Measurements from ENCODE around the gene HBS1L.
"Not testable (repeated sequence)": the region's sequence is repeated elsewhere in the genome, so short reads cannot be mapped to it uniquely, and the experiment has no call there.

Gene HBS1L

GRCh38 chr6:135058299-135058698 lies 3.7 kb upstream of the HBS1L start:
- not testable (repeated sequence) for H3K14ac ChIP-seq (ENCODE audit: low read length); H3K79me1 ChIP-seq (ENCODE audit: low read length); H3K79me2 ChIP-seq (ENCODE audit: control insufficient read depth, insufficient read depth, low read length, poor library complexity); H3K4ac ChIP-seq (ENCODE audit: low read depth, low read length); H2AFZ ChIP-seq (ENCODE audit: insufficient read depth, low read length, poor library complexity); H3K4me3 ChIP-seq (ENCODE audit: low read depth, low read length); H3K23ac ChIP-seq (ENCODE audit: low read length); H3K9me3 ChIP-seq (ENCODE audit: insufficient read depth, low read depth, low read length); DNase-seq; H3K4me1 ChIP-seq (ENCODE audit: control insufficient read depth in 1 of 2, insufficient read depth in 2 of 2, low read length in 2 of 2); H3K27ac ChIP-seq (ENCODE audit: low read depth, low read length); H3K18ac ChIP-seq (ENCODE audit: low read length); H4K8ac ChIP-seq (ENCODE audit: low read depth, low read length); H2BK12ac ChIP-seq (ENCODE audit: low read length); H3K9ac ChIP-seq (ENCODE audit: low read length); H4K12ac ChIP-seq (ENCODE audit: low read depth, low read length); H2AK5ac ChIP-seq (ENCODE audit: low read length); H3K27me3 ChIP-seq (ENCODE audit: insufficient read depth, low read length); H2BK5ac ChIP-seq (ENCODE audit: low read depth, low read length, poor library complexity); H3K36me3 ChIP-seq (ENCODE audit: control insufficient read depth in 1 of 2, insufficient read depth in 2 of 2, low read length in 2 of 2); H4K91ac ChIP-seq (ENCODE audit: low read depth, low read length); H2BK120ac ChIP-seq (ENCODE audit: insufficient read depth, low read length, poor library complexity); H3K4me2 ChIP-seq (ENCODE audit: low read length)
- WGBS (ENCODE audit: extremely low coverage, insufficient coverage, insufficient read length): no CpG with 5 or more reads among the region's 11 CpGs

- Histone ChIP-seq H2AFZ (ENCODE audit: insufficient read depth, low read length, poor library complexity) (no peak overlapping the region), H3K27ac (ENCODE audit: low read depth, low read length) (no peak overlapping the region), H3K9ac (ENCODE audit: low read length) (no peak overlapping the region), H2BK5ac (ENCODE audit: low read depth, low read length, poor library complexity) (no peak overlapping the region), H2BK120ac (ENCODE audit: insufficient read depth, low read length, poor library complexity) (no peak overlapping the region), H3K27me3 (ENCODE audit: insufficient read depth, low read length) (no peaks in the 10 kb centered on the region), H4K12ac (ENCODE audit: low read depth, low read length) (no peak overlapping the region), H3K9me3 (ENCODE audit: insufficient read depth, low read depth, low read length) (no peaks in the 10 kb centered on the region), H2BK12ac (ENCODE audit: low read length) (no peak overlapping the region), H3K18ac (ENCODE audit: low read length) (no peak overlapping the region), H4K91ac (ENCODE audit: low read depth, low read length) (no peak overlapping the region), H3K4me2 (ENCODE audit: low read length) (no peak overlapping the region), H3K4me1 (ENCODE audit: control insufficient read depth in 1 of 2, insufficient read depth in 2 of 2, low read length in 2 of 2) (peaks cover 0 to 4% of the 10 kb centered on the region in 2 experiments), H2AK5ac (ENCODE audit: low read length) (no peak overlapping the region), H3K14ac (ENCODE audit: low read length) (no peak overlapping the region), H4K8ac (ENCODE audit: low read depth, low read length) (no peak overlapping the region), H3K36me3 (ENCODE audit: control insufficient read depth in 1 of 2, insufficient read depth in 2 of 2, low read length in 2 of 2) (no peaks in the 10 kb centered on the region), H3K79me2 (ENCODE audit: control insufficient read depth, insufficient read depth, low read length, poor library complexity) (peaks cover 8% of the 10 kb centered on the region), H3K4ac (ENCODE audit: low read depth, low read length) (no peak overlapping the region), H3K23ac (ENCODE audit: low read length) (no peak overlapping the region), H3K79me1 (ENCODE audit: low read length) (peaks cover 8% of the 10 kb centered on the region), H3K4me3 (ENCODE audit: low read depth, low read length) (no peak overlapping the region)
- no CpG with 5 or more reads among the region's 5 CpGs for WGBS (ENCODE audit: extremely low coverage, insufficient coverage, insufficient read length)
- DNase-seq: no peak
These were observed 2.0 kb upstream of the HBS1L start for GRCh38 chr6:135056632-135057031.

GRCh38 chr6:135054226-135054568 lies 425 bp downstream of the HBS1L start:
- Histone ChIP-seq H3K27me3 (ENCODE audit: insufficient read depth, low read length) (no peaks in the 10 kb centered on the region), H3K23ac (ENCODE audit: low read length) (no peak overlapping the region), H2AFZ (ENCODE audit: insufficient read depth, low read length, poor library complexity) (peak overlapping the region; percentile 73), H3K4ac (ENCODE audit: low read depth, low read length) (peak overlapping the region; percentile 85), H2AK5ac (ENCODE audit: low read length) (no peak overlapping the region), H4K8ac (ENCODE audit: low read depth, low read length) (peak overlapping the region; percentile 93), H3K79me2 (ENCODE audit: control insufficient read depth, insufficient read depth, low read length, poor library complexity) (peaks cover 8% of the 10 kb centered on the region), H3K9me3 (ENCODE audit: insufficient read depth, low read depth, low read length) (no peaks in the 10 kb centered on the region), H2BK120ac (ENCODE audit: insufficient read depth, low read length, poor library complexity) (no peak overlapping the region), H3K9ac (ENCODE audit: low read length) (peak overlapping the region; percentile 99), H3K18ac (ENCODE audit: low read length) (peak overlapping the region; percentile 72), H4K91ac (ENCODE audit: low read depth, low read length) (peak overlapping the region; percentile 72), H3K14ac (ENCODE audit: low read length) (peak overlapping the region; percentile 91), H3K4me3 (ENCODE audit: low read depth, low read length) (peak overlapping the region; percentile 94), H3K4me2 (ENCODE audit: low read length) (peak overlapping the region; percentile 78), H3K79me1 (ENCODE audit: low read length) (peaks cover 8% of the 10 kb centered on the region), H3K4me1 (ENCODE audit: control insufficient read depth in 1 of 2, insufficient read depth in 2 of 2, low read length in 2 of 2) (peaks cover 0 to 4% of the 10 kb centered on the region in 2 experiments), H4K12ac (ENCODE audit: low read depth, low read length) (peak overlapping the region; percentile 94), H2BK5ac (ENCODE audit: low read depth, low read length, poor library complexity) (no peak overlapping the region), H3K27ac (ENCODE audit: low read depth, low read length) (peak overlapping the region; percentile 35), H3K36me3 (ENCODE audit: control insufficient read depth in 1 of 2, insufficient read depth in 2 of 2, low read length in 2 of 2) (peaks cover under 1 to 1% of the 10 kb centered on the region in 2 experiments), H2BK12ac (ENCODE audit: low read length) (no peak overlapping the region)
- DNase-seq: peak in 1 of 2 donors; percentile 1
- no CpG with 5 or more reads among the region's 9 CpGs for WGBS (ENCODE audit: extremely low coverage, insufficient coverage, insufficient read length)

- Histone ChIP-seq H3K79me2 (ENCODE audit: control insufficient read depth, insufficient read depth, low read length, poor library complexity) (peaks cover 8% of the 10 kb centered on the region), H2BK12ac (ENCODE audit: low read length) (no peak overlapping the region), H3K27ac (ENCODE audit: low read depth, low read length) (no peak overlapping the region), H2BK5ac (ENCODE audit: low read depth, low read length, poor library complexity) (no peak overlapping the region), H2AFZ (ENCODE audit: insufficient read depth, low read length, poor library complexity) (no peak overlapping the region), H4K8ac (ENCODE audit: low read depth, low read length) (no peak overlapping the region), H3K4ac (ENCODE audit: low read depth, low read length) (peak overlapping the region; percentile 47), H3K9ac (ENCODE audit: low read length) (no peak overlapping the region), H3K4me3 (ENCODE audit: low read depth, low read length) (no peak overlapping the region), H3K9me3 (ENCODE audit: insufficient read depth, low read depth, low read length) (no peaks in the 10 kb centered on the region), H3K23ac (ENCODE audit: low read length) (no peak overlapping the region), H3K27me3 (ENCODE audit: insufficient read depth, low read length) (no peaks in the 10 kb centered on the region), H3K14ac (ENCODE audit: low read length) (no peak overlapping the region), H4K91ac (ENCODE audit: low read depth, low read length) (no peak overlapping the region), H4K12ac (ENCODE audit: low read depth, low read length) (no peak overlapping the region), H3K18ac (ENCODE audit: low read length) (no peak overlapping the region), H2AK5ac (ENCODE audit: low read length) (no peak overlapping the region), H3K4me2 (ENCODE audit: low read length) (peak overlapping the region; percentile 48), H3K4me1 (ENCODE audit: control insufficient read depth in 1 of 2, insufficient read depth in 2 of 2, low read length in 2 of 2) (peaks cover 0 to 4% of the 10 kb centered on the region in 2 experiments), H3K36me3 (ENCODE audit: control insufficient read depth in 1 of 2, insufficient read depth in 2 of 2, low read length in 2 of 2) (peaks cover 1 to 3% of the 10 kb centered on the region in 2 experiments), H2BK120ac (ENCODE audit: insufficient read depth, low read length, poor library complexity) (no peak overlapping the region), H3K79me1 (ENCODE audit: low read length) (peaks cover 8% of the 10 kb centered on the region)
- DNase-seq: no peak
- WGBS (ENCODE audit: extremely low coverage, insufficient coverage, insufficient read length): no CpG with 5 or more reads among the region's 2 CpGs
These were observed 1.2 kb downstream of the HBS1L start for GRCh38 chr6:135053406-135053805.

Data from trophoblast cell (in vitro differentiated cells and primary cell).